ENCODE results near the gene CALM1.

Gene CALM1

GRCh38 chr14:90442388-90442787 is 45.6 kb downstream of the CALM1 start:
- Histone ChIP-seq H3K27ac (ENCODE audit: low read length) (no peak overlapping the region), H3K4me3 (ENCODE audit: low read length) (no peak overlapping the region), H3K27me3 (ENCODE audit: control insufficient read depth, insufficient read depth, low read length) (no peaks in the 10 kb centered on the region), H3K4me1 (ENCODE audit: control insufficient read depth, insufficient read depth, low read length) (peaks cover 8% of the 10 kb centered on the region), H3K36me3 (ENCODE audit: control insufficient read depth, insufficient read depth, low read length) (no peaks in the 10 kb centered on the region), H3K9me3 (ENCODE audit: control insufficient read depth, insufficient read depth, low read length) (no peaks in the 10 kb centered on the region)
- no CpG with 5 or more reads among the region's 2 CpGs for WGBS (ENCODE audit: insufficient coverage, insufficient read length)
- DNase-seq (ENCODE audit: low read depth, low spot score): no peak

- H3K27me3 ChIP-seq (ENCODE audit: control insufficient read depth, insufficient read depth, low read length): no peaks in the 10 kb centered on the region
- H3K4me3 ChIP-seq (ENCODE audit: low read length): no peak overlapping the region
- peaks cover 8% of the 10 kb centered on the region for H3K4me1 ChIP-seq (ENCODE audit: control insufficient read depth, insufficient read depth, low read length)
- H3K36me3 ChIP-seq (ENCODE audit: control insufficient read depth, insufficient read depth, low read length): no peaks in the 10 kb centered on the region
- no CpG with 5 or more reads among the region's 16 CpGs for WGBS (ENCODE audit: insufficient coverage, insufficient read length)
- no peaks in the 10 kb centered on the region for H3K9me3 ChIP-seq (ENCODE audit: control insufficient read depth, insufficient read depth, low read length)
- DNase-seq (ENCODE audit: low read depth, low spot score): no peak
- no peak overlapping the region for H3K27ac ChIP-seq (ENCODE audit: low read length)
These were observed 46.6 kb downstream of the CALM1 start for GRCh38 chr14:90443161-90444076.

GRCh38 chr14:90444077-90444696 is 47.4 kb downstream of the CALM1 start:
- no peak for DNase-seq (ENCODE audit: low read depth, low spot score)
- H3K27ac ChIP-seq (ENCODE audit: low read length): no peak overlapping the region
- WGBS (ENCODE audit: insufficient coverage, insufficient read length): no CpG with 5 or more reads among the region's 6 CpGs

GRCh38 chr14:90445011-90445410 is 48.2 kb downstream of the CALM1 start:
- H3K9me3 ChIP-seq (ENCODE audit: control insufficient read depth, insufficient read depth, low read length): no peaks in the 10 kb centered on the region
- no peak overlapping the region for H3K27ac ChIP-seq (ENCODE audit: low read length)
- no peak for DNase-seq (ENCODE audit: low read depth, low spot score)
- H3K27me3 ChIP-seq (ENCODE audit: control insufficient read depth, insufficient read depth, low read length): no peaks in the 10 kb centered on the region
- peaks cover 4% of the 10 kb centered on the region for H3K4me1 ChIP-seq (ENCODE audit: control insufficient read depth, insufficient read depth, low read length)
- H3K36me3 ChIP-seq (ENCODE audit: control insufficient read depth, insufficient read depth, low read length): no peaks in the 10 kb centered on the region
- no CpG with 5 or more reads among the region's 4 CpGs for WGBS (ENCODE audit: insufficient coverage, insufficient read length)
- no peak overlapping the region for H3K4me3 ChIP-seq (ENCODE audit: low read length)

More at GRCh38 chr14:90444077-90444696, 47.4 kb downstream of the CALM1 start:
- no peaks in the 10 kb centered on the region for H3K27me3 ChIP-seq (ENCODE audit: control insufficient read depth, insufficient read depth, low read length)
- peaks cover 8% of the 10 kb centered on the region for H3K4me1 ChIP-seq (ENCODE audit: control insufficient read depth, insufficient read depth, low read length)
- no peak overlapping the region for H3K4me3 ChIP-seq (ENCODE audit: low read length)
- H3K36me3 ChIP-seq (ENCODE audit: control insufficient read depth, insufficient read depth, low read length): no peaks in the 10 kb centered on the region
- no peaks in the 10 kb centered on the region for H3K9me3 ChIP-seq (ENCODE audit: control insufficient read depth, insufficient read depth, low read length)

- Histone ChIP-seq H3K27ac (ENCODE audit: low read length) (no peak overlapping the region), H3K9me3 (ENCODE audit: control insufficient read depth, insufficient read depth, low read length) (no peaks in the 10 kb centered on the region), H3K4me3 (ENCODE audit: low read length) (no peak overlapping the region), H3K27me3 (ENCODE audit: control insufficient read depth, insufficient read depth, low read length) (no peaks in the 10 kb centered on the region), H3K36me3 (ENCODE audit: control insufficient read depth, insufficient read depth, low read length) (no peaks in the 10 kb centered on the region), H3K4me1 (ENCODE audit: control insufficient read depth, insufficient read depth, low read length) (no peaks in the 10 kb centered on the region)
- WGBS (ENCODE audit: insufficient coverage, insufficient read length): no CpG with 5 or more reads among the region's 4 CpGs
- no peak for DNase-seq (ENCODE audit: low read depth, low spot score)
These were observed 49.6 kb downstream of the CALM1 start for GRCh38 chr14:90446405-90446804.

- H3K36me3 ChIP-seq (ENCODE audit: control insufficient read depth, insufficient read depth, low read length): no peaks in the 10 kb centered on the region
- H3K4me1 ChIP-seq (ENCODE audit: control insufficient read depth, insufficient read depth, low read length): no peaks in the 10 kb centered on the region
- H3K27ac ChIP-seq (ENCODE audit: low read length): no peak overlapping the region
- no peaks in the 10 kb centered on the region for H3K9me3 ChIP-seq (ENCODE audit: control insufficient read depth, insufficient read depth, low read length)
- no peaks in the 10 kb centered on the region for H3K27me3 ChIP-seq (ENCODE audit: control insufficient read depth, insufficient read depth, low read length)
- no peak for DNase-seq (ENCODE audit: low read depth, low spot score)
- H3K4me3 ChIP-seq (ENCODE audit: low read length): no peak overlapping the region
- WGBS (ENCODE audit: insufficient coverage, insufficient read length): no CpG with 5 or more reads among the region's 9 CpGs
These were observed 51.1 kb downstream of the CALM1 start for GRCh38 chr14:90447720-90448497.

- no peaks in the 10 kb centered on the region for H3K9me3 ChIP-seq (ENCODE audit: control insufficient read depth, insufficient read depth, low read length)
- DNase-seq (ENCODE audit: low read depth, low spot score): no peak
- no peak overlapping the region for H3K27ac ChIP-seq (ENCODE audit: low read length)
These were observed 52.6 kb downstream of the CALM1 start for GRCh38 chr14:90449411-90449810.

GRCh38 chr14:90450151-90450550 is 53.3 kb downstream of the CALM1 start:
- DNase-seq (ENCODE audit: low read depth, low spot score): no peak
- Histone ChIP-seq H3K4me1 (ENCODE audit: control insufficient read depth, insufficient read depth, low read length) (peaks cover 8% of the 10 kb centered on the region), H3K9me3 (ENCODE audit: control insufficient read depth, insufficient read depth, low read length) (no peaks in the 10 kb centered on the region), H3K4me3 (ENCODE audit: low read length) (no peak overlapping the region), H3K36me3 (ENCODE audit: control insufficient read depth, insufficient read depth, low read length) (no peaks in the 10 kb centered on the region), H3K27me3 (ENCODE audit: control insufficient read depth, insufficient read depth, low read length) (no peaks in the 10 kb centered on the region), H3K27ac (ENCODE audit: low read length) (no peak overlapping the region)
- no CpG with 5 or more reads among the region's 6 CpGs for WGBS (ENCODE audit: insufficient coverage, insufficient read length)

More at GRCh38 chr14:90449411-90449810, 52.6 kb downstream of the CALM1 start:
- Histone ChIP-seq H3K27me3 (ENCODE audit: control insufficient read depth, insufficient read depth, low read length) (no peaks in the 10 kb centered on the region), H3K4me1 (ENCODE audit: control insufficient read depth, insufficient read depth, low read length) (peaks cover 5% of the 10 kb centered on the region), H3K36me3 (ENCODE audit: control insufficient read depth, insufficient read depth, low read length) (no peaks in the 10 kb centered on the region), H3K4me3 (ENCODE audit: low read length) (no peak overlapping the region)
- WGBS (ENCODE audit: insufficient coverage, insufficient read length): no CpG with 5 or more reads among the region's 5 CpGs

- Histone ChIP-seq H3K9me3 (ENCODE audit: control insufficient read depth, insufficient read depth, low read length) (no peaks in the 10 kb centered on the region), H3K4me3 (ENCODE audit: low read length) (no peak overlapping the region), H3K27me3 (ENCODE audit: control insufficient read depth, insufficient read depth, low read length) (no peaks in the 10 kb centered on the region), H3K4me1 (ENCODE audit: control insufficient read depth, insufficient read depth, low read length) (peaks cover 8% of the 10 kb centered on the region), H3K36me3 (ENCODE audit: control insufficient read depth, insufficient read depth, low read length) (no peaks in the 10 kb centered on the region), H3K27ac (ENCODE audit: low read length) (no peak overlapping the region)
- no CpG with 5 or more reads among the region's 3 CpGs for WGBS (ENCODE audit: insufficient coverage, insufficient read length)
- no peak for DNase-seq (ENCODE audit: low read depth, low spot score)
These were observed 53.8 kb downstream of the CALM1 start for GRCh38 chr14:90450667-90451066.

GRCh38 chr14:90451443-90451842 is 54.6 kb downstream of the CALM1 start:
- H3K36me3 ChIP-seq (ENCODE audit: control insufficient read depth, insufficient read depth, low read length): no peaks in the 10 kb centered on the region
- no CpG with 5 or more reads among the region's 13 CpGs for WGBS (ENCODE audit: insufficient coverage, insufficient read length)
- H3K27ac ChIP-seq (ENCODE audit: low read length): no peak overlapping the region
- no peak overlapping the region for H3K4me3 ChIP-seq (ENCODE audit: low read length)
- H3K27me3 ChIP-seq (ENCODE audit: control insufficient read depth, insufficient read depth, low read length): no peaks in the 10 kb centered on the region
- peaks cover 8% of the 10 kb centered on the region for H3K4me1 ChIP-seq (ENCODE audit: control insufficient read depth, insufficient read depth, low read length)
- no peak for DNase-seq (ENCODE audit: low read depth, low spot score)
- no peaks in the 10 kb centered on the region for H3K9me3 ChIP-seq (ENCODE audit: control insufficient read depth, insufficient read depth, low read length)

Data from iPS DF 6.9 (cell line).